DOHH2 (cell line): ENCODE measurements around the gene C1orf122.

Experiments used
- EZH2phosphoT487 ChIP-seq: fragments of 200-600 bp; sonication (generic); IDR thresholded peaks from 2 replicates; pipeline ENCODE4 v1.6.1; 2017; ENCODE audit warnings: borderline replicate concordance, mild to moderate bottlenecking, antibody characterized with exemption, low read length, moderate library complexity, mixed read lengths
- TF ChIP-seq, protein P1 (sequence below): fragments of 200-600 bp; sonication (generic); IDR thresholded peaks from one replicate; pipeline ENCODE4 v1.5.1; 2014; ENCODE audit warnings: antibody characterized with exemption, mild to moderate bottlenecking, low read depth, low read length; ENCODE audit not compliant: poor library complexity, severe bottlenecking

GRCh38 chr1:37763791-37764413, 43.7 kb upstream of the C1orf122 start:
- TF ChIP-seq, protein P1, sequence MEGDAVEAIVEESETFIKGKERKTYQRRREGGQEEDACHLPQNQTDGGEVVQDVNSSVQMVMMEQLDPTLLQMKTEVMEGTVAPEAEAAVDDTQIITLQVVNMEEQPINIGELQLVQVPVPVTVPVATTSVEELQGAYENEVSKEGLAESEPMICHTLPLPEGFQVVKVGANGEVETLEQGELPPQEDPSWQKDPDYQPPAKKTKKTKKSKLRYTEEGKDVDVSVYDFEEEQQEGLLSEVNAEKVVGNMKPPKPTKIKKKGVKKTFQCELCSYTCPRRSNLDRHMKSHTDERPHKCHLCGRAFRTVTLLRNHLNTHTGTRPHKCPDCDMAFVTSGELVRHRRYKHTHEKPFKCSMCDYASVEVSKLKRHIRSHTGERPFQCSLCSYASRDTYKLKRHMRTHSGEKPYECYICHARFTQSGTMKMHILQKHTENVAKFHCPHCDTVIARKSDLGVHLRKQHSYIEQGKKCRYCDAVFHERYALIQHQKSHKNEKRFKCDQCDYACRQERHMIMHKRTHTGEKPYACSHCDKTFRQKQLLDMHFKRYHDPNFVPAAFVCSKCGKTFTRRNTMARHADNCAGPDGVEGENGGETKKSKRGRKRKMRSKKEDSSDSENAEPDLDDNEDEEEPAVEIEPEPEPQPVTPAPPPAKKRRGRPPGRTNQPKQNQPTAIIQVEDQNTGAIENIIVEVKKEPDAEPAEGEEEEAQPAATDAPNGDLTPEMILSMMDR: no peak
- no peak for TF ChIP-seq EZH2phosphoT487
